Activated CD4-positive, alpha-beta T cell treated with anti-CD3 and anti-CD28 coated beads for 24 hours (primary cell): Measurements from ENCODE around the gene FGF7.
"Not testable (repeated sequence)": the region's sequence is repeated elsewhere in the genome, so short reads cannot be mapped to it uniquely, and the experiment has no call there.

Experiments used
- DNase-seq, 2 donors: peaks; one replicate each; pipeline ENCODE4 v3.0.0-alpha.2; 2020; ENCODE audit warnings: low read depth in 2 of 2

Gene FGF7

GRCh38 chr15:49492830-49493229 lies 69.8 kb downstream of the FGF7 start:
- no peak for DNase-seq

GRCh38 chr15:49494842-49495241 lies 71.8 kb downstream of the FGF7 start:
- DNase-seq = no peak

- DNase-seq = no peak
These were observed 73.1 kb downstream of the FGF7 start for GRCh38 chr15:49495993-49496753.

- DNase-seq = no peak
These were observed 78.5 kb downstream of the FGF7 start for GRCh38 chr15:49501586-49501985.

GRCh38 chr15:49506341-49506740 lies 83.3 kb downstream of the FGF7 start:
- no peak for DNase-seq

- DNase-seq = no peak
These were observed 84.2 kb downstream of the FGF7 start for GRCh38 chr15:49507261-49507660.

GRCh38 chr15:49512739-49513138 lies 89.7 kb downstream of the FGF7 start:
- not testable (repeated sequence) for DNase-seq

- no peak for DNase-seq
These were observed 98.8 kb downstream of the FGF7 start for GRCh38 chr15:49521802-49522201.

GRCh38 chr15:49528289-49528688 lies 105.2 kb downstream of the FGF7 start:
- DNase-seq = no peak

- DNase-seq = no peak
These were observed 107.0 kb downstream of the FGF7 start for GRCh38 chr15:49530092-49530491.
